GM08714 (cell line): ENCODE data around the gene DRD5.
"Not testable (repeated sequence)": the region's sequence is repeated elsewhere in the genome, so short reads cannot be mapped to it uniquely, and the experiment has no call there.

ENCODE experiments used
- H3K4me3 ChIP-seq: fragments of 200-500 bp; sonication (Bioruptor generic); 2 replicates; pipeline ENCODE4 v1.5.1; 2014; ENCODE audit warnings: mild to moderate bottlenecking, low read length, inconsistent platforms
- ZNF274 ChIP-seq: IDR thresholded peaks from 2 replicates; pipeline ENCODE4 v1.6.1; 2012; ENCODE audit warnings: mild to moderate bottlenecking, low read depth, low read length

Gene DRD5

DNA sequence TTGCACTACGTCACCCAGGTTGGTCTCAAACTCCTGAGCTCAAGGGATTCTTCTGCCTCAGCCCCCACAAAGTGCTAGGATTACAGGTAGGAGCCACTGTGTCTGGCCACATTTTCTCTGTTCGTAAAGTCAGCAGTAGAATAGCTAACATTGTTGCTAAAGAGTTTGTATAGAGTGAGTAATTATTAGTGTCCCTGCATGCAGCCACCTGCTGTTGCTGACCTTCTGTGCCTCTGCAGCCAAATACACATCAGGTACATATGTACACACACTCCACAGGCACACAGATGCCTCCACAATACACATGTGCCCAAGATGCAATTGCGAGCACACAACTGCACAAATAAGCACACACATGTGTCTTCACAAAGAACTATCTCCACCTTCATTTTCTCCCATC is 10.9 kb downstream of the DRD5 start:
- H3K4me3 ChIP-seq, result no peak overlapping the region
- TF ChIP-seq ZNF274, result no peak

DNA sequence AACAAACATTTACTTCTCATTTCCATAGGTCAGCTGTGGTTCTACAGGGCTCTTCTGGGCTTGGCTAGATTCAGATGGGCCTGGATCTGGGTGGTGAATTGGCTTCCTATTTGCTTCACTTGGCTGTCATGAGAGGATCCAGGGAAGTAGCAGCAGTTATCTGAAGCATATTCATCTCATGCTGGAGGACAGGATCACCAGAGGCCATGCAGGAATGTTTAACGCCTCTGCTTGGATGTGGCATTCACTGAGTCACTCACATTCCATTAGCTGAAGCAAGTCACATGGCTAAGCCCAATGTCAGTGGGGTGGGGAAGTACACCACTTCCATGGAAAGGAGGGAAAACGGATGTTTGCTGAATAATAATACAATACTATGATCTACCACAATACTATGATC is 15.2 kb downstream of the DRD5 start:
- not testable (repeated sequence) for H3K4me3 ChIP-seq

DNA sequence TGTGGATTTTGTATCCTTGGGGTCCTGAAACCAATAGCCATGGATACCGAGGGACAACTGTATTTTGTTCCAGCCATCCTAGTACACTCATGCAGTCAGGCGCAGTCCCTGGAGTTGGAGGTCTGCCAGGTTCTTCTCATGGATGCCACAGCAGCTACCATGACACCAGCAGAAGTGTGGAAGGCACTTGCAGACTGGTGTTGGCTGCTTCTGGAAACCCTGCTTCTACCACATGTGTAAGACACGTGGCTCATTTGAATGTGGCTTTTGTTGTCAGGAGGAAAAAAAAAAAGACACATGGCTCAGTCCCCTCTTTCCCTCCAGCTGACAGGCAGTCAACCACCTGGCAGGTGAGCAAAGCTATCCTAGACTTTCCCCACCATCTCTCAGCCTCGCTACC is 19.4 kb downstream of the DRD5 start:
- H3K4me3 ChIP-seq, result no peak overlapping the region
- no peak for TF ChIP-seq ZNF274

DNA sequence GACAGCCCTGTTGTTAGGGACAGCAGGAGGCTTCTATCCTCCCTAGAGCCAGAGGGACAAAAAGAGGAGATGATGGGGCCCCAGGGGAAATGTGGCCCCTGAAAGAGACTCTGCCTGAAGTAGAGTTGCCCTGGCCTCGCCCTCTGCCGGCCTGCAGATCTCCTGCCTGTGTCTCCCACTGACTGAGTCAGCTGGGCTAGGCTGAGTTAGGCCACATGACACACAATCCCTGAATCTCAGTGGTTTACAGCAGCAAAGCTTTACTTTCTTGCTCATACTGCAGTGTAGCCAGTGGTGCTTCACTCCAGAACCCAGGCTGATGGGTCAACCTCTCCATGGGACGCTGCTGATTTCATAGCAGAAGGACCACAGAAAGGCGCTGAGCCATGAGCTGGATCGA is 23.5 kb downstream of the DRD5 start:
- TF ChIP-seq ZNF274, result no peak
- no peak overlapping the region for H3K4me3 ChIP-seq

DNA sequence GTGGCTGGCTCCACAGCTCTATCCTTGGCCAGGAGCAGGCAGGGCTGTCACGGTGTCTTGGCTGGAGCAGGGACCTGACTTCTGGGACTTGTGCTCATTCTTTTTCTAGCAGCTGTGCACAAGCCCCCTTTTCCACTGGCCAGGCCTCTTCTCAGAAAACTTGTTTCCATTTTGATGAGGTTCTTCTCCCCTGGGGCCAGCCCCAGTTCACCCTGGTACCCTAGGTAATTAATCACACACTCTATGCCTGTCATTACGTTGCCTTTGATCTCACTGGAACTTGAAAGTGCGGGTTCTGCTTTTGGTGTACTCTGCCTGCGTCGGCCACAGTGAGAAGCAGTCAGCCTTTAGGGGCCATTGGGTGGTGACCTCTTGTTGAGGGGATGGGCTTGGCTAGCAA is 26.6 kb downstream of the DRD5 start:
- no peak overlapping the region for H3K4me3 ChIP-seq
- TF ChIP-seq ZNF274, result no peak

DNA sequence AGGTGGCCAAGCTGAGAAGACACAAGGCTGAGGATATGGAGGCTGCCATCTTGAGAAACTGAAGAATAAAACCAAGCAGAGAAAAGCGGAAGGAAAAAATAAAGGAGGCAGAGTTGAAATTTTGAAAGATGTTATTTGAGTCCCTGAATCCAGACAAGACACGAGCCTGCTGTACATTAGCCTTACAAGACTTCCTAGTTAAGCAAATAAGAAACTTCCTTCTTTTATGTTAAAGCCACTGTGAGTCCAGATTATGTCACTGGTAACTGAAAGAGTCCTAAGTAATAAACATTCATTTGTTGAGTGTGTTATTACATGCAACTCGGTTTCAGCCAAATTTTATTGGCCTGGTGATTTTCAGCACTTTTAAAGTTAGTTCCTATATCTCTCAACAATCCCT is 30.4 kb downstream of the DRD5 start:
- no peak for TF ChIP-seq ZNF274
- no peak overlapping the region for H3K4me3 ChIP-seq

DNA sequence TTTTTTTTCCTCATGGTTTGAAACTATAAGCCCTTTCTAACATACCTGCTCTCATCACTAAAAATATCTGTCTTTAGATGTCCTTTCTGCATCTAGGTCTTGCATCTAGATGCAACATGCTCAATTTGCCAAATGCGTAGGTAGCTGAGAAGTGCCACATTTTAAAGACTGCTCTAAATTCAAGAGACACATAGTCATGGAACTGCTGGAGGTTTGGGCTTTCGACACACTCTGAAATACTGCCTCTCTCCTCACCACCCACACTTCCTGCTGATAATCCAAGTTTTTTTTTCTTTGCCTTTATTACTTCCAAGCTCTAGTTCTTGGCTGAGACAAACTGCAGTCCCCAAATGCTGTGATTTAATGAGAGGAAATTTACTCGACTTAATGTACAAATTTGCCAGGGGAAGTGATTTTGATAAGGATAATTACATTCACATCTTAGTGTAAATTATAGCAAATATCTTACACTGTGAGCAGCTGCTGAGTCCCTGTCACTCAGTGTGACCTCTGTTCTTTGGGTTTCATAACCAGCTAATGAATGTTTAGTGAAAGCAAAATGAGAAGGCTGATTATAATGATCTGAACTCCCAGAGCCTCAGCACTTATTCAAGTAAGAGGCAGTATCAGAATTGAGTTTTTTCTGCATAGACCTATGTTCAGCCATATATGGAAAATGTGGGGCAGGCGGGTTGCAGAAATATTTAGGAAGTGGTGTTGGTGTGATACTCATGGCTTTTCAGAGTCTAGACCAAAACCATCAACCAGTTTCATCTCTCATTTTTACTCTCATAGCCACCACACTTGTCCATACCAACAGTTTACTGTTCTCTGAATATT is 31.3 kb downstream of the DRD5 start:
- TF ChIP-seq ZNF274, result no peak
- no peak overlapping the region for H3K4me3 ChIP-seq

DNA sequence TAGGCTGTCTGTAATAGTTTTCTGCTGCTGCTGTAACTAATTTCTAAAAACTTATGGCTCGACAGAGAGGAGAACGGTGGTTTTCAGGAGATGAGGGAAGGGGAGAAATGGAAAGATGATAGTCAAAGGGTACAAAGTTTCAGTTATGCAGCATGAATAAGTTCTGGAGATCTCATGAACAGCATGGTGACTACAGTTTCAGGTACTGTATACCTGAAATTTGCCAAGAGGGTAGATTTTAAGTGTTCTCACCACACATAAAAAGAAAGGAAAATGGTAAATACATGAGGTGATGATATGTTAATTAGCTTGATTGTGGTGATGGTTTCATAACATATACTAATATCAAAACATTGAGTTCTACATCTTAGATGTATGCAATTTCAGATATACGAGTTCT is 34.9 kb downstream of the DRD5 start:
- TF ChIP-seq ZNF274, result no peak
- H3K4me3 ChIP-seq, result no peak overlapping the region

DNA sequence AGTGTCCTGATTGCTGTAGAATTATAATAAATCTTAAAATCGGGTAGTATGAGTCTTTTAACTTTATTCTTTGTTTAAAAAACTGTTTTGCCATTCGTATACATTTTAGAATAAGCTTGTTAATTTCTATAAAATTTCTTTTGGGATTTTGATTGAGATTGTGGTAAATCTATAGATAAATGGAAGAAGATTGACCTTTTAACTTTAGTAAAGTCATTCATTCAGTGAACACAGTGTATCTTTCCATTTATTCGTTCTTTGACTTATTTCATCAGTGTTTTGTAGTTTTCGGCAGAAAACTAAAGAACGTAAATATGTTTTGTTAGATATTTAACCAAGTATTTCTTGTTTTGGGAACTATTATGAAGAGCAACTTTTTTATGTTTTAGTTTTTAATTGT is 38.9 kb downstream of the DRD5 start:
- no peak overlapping the region for H3K4me3 ChIP-seq
- TF ChIP-seq ZNF274, result no peak

DNA sequence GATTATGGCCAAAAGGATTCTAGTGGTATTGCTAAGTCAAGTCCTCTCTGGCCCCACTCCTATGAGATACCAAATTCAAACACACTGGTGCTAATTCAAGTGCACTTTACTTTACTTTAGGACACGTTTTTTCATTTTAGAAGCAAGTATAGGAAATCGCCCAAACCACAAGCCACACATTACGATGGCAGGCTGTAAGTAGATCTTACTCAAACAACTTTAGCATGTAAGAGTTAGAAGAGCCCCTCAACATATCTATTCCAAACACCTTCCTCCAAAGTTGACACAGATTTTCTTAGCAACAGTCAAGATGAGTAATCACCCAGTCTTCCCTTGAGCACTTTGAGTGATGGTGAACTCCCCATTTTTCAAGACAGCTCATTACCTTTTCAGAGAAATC is 43.6 kb downstream of the DRD5 start:
- no peak overlapping the region for H3K4me3 ChIP-seq

DNA sequence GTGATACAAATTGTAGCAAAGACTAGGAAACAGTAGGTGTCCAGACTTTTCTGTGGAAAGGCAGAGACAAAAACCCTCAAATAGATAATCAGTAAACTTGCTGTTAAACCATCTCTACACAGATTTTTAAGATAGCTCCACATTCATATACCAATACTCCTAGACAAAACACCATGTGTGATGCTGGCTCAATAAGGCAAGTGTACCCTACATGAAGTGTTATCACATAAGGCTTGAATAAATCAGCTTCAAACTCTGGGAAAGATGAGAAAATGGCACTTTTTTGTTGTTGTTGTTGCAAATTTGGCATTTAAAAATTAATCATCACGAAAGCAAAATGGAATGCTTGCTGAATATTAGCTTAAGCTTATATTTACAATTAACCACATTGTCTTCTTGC is 45.1 kb downstream of the DRD5 start:
- TF ChIP-seq ZNF274, result no peak
- no peak overlapping the region for H3K4me3 ChIP-seq

More for the DNA sequence above, 43.6 kb downstream of the DRD5 start:
- no peak for TF ChIP-seq ZNF274

DNA sequence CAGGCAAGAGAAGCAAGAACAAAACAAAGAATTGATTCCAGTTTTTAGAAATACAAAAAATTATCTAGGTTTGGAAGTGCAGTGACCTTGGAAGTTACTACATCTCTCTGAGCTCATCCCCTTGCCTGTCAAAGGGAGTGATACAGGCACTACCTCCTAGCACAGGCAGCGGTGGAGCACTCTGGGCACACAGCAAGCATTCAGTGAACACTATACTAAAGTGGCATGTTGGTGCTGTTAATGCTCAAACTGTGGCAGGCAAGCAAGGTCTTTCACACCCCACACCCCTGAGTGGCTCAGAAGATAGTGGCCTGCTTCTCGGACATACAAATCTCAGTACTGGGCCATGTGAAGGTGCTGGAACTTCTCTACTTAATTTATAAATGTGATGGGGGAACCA is 51.2 kb downstream of the DRD5 start:
- no peak for TF ChIP-seq ZNF274
- no peak overlapping the region for H3K4me3 ChIP-seq

DNA sequence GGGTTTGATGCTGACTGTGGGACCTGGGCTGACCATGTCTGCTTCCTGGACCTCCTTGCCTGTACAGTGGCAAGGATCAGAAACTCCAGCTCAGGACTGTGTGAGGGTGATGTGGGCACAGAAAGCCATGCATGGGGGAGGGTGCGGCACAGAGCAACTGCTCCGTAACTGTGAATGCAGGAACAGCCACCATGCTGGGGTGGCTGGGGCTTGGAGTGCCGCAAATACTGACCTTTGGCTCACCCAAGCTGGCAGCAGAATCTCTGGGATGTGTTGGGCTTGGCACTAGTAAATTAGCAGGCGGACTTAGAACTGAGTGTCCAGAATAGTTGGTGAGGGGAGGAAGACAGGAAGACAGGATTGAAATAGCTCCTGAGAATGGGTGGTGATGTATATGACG is 52.0 kb downstream of the DRD5 start:
- H3K4me3 ChIP-seq, result no peak overlapping the region
- no peak for TF ChIP-seq ZNF274
